CD4-positive, alpha-beta T cell (primary cell): Measurements from ENCODE around the gene NUMBL. TPM values are rescaled to one million over a fixed set of nuclear protein-coding genes. Genes with fewer than 3 reads are reported as not detected.
"Not testable (repeated sequence)": the region's sequence is repeated elsewhere in the genome, so short reads cannot be mapped to it uniquely, and the experiment has no call there.

Experiments used
- ATAC-seq: fragments of 200-7000 bp; cut with Tn5 transposase; one replicate; pipeline ENCODE4 v1.10.0; 2022; ENCODE audit warnings: mild to moderate bottlenecking; ENCODE audit not compliant: poor library complexity
- CTCF ChIA-PET: fragments of 350-600 bp; sonication (Branson Sonifier 250); formaldehyde crosslinking; loops from one replicate; lab custom pipeline; 2021; ENCODE audit warnings: antibody characterized with exemption, inconsistent platforms; lab: Charles Lee
- POLR2A ChIA-PET: fragments of 350-600 bp; sonication (Branson Sonifier 250); formaldehyde crosslinking; loops from one replicate; lab custom pipeline; 2021; ENCODE audit warnings: antibody characterized with exemption, inconsistent platforms; lab: Charles Lee
- DNase-seq, 14 experiments: peaks; one replicate each; pipeline ENCODE4 v3.0.0-alpha.2; 2013 to 2020; ENCODE audit warnings: mixed read lengths in 2 of 14
- H3K27ac ChIP-seq, 2 donors: one replicate each; pipeline versions ENCODE4 v1.5.1 to v1.7.0; 2013; ENCODE audit warnings: low read length in 2 of 2, low read depth in 1 of 2, mild to moderate bottlenecking in 1 of 2
- H3K27me3 ChIP-seq, 2 experiments: 1 replicate in 1 of 2; 2 replicates in 1 of 2; pipeline versions ENCODE4 v1.6.1 to v1.7.0; 2013; ENCODE audit warnings: low read length in 2 of 2, control low read depth in 1 of 2, mild to moderate bottlenecking in 1 of 2, moderate library complexity in 1 of 2; ENCODE audit not compliant: insufficient read depth in 2 of 2, control insufficient read depth in 1 of 2
- H3K36me3 ChIP-seq: one replicate; pipeline ENCODE4 v1.6.1; 2013; ENCODE audit warnings: low read length, control low read depth; ENCODE audit not compliant: insufficient read depth
- H3K4me1 ChIP-seq: one replicate; pipeline ENCODE4 v1.6.1; 2013; ENCODE audit warnings: low read length, control low read depth; ENCODE audit not compliant: insufficient read depth
- H3K4me3 ChIP-seq: one replicate; pipeline ENCODE4 v1.5.1; 2013; ENCODE audit warnings: mild to moderate bottlenecking, low read length, moderate library complexity
- H3K9me3 ChIP-seq, 2 experiments: 1 replicate in 1 of 2; 2 replicates in 1 of 2; pipeline versions ENCODE4 v1.6.1 to v1.7.0; 2013; ENCODE audit warnings: low read length in 2 of 2, mild to moderate bottlenecking in 2 of 2, control low read depth in 1 of 2, moderate library complexity in 1 of 2; ENCODE audit not compliant: control insufficient read depth in 1 of 2, insufficient read depth in 1 of 2
- H3K27ac Mint-ChIP-seq: one replicate; pipeline ENCODE4 v1.8.0; 2020; ENCODE audit warnings: mixed read lengths
- H3K27me3 Mint-ChIP-seq: one replicate; pipeline ENCODE4 v1.8.0; 2021; ENCODE audit warnings: mixed read lengths
- H3K36me3 Mint-ChIP-seq: one replicate; pipeline ENCODE4 v1.8.0; 2021; ENCODE audit warnings: low read depth, mixed read lengths
- H3K4me1 Mint-ChIP-seq: one replicate; pipeline ENCODE4 v1.8.0; 2021; ENCODE audit warnings: low read depth, mixed read lengths
- H3K4me3 Mint-ChIP-seq: one replicate; pipeline ENCODE4 v1.8.0; 2020; ENCODE audit warnings: mild to moderate bottlenecking, mixed read lengths
- H3K9me3 Mint-ChIP-seq: one replicate; pipeline ENCODE4 v1.8.0; 2020; ENCODE audit warnings: mixed read lengths
- intact Hi-C, 2 experiments: fragments of 100-400 bp; cut with DNase I in 1 of 2; cut with micrococcal nuclease in 1 of 2; formaldehyde crosslinking; loops; one replicate each; pipeline versions ENCODE4 v1.15.1 to v1.9.0; 2023 to 2025; cut with DNase I, micrococcal nuclease
- total RNA-seq, 174 experiments: library from RNA in 2 of 174; stranded (reverse) in 2 of 174; gene quantifications; one replicate each; pipeline ENCODE4 v1.2.3 and lab custom pipeline; 2021 to 2026
- TF ChIP-seq, protein P1 (sequence below): fragments of 200-600 bp; IDR thresholded peaks from one replicate; pipeline ENCODE4 v1.8.0; 2022; ENCODE audit warnings: antibody characterized with exemption, mild to moderate bottlenecking

The NUMBL gene
- total RNA-seq, 2 experiments from 2014 or later: 5.2 to 5.4 TPM

- H3K27me3 ChIP-seq: no peaks in the 10 kb centered on the region
- no peak overlapping the region for H3K27ac ChIP-seq
- no peaks in the 10 kb centered on the region for H3K4me1 ChIP-seq
- intact Hi-C loops: no loop called here
- DNase-seq: no peak
- Mint-ChIP-seq H3K4me1 (no peaks in the 10 kb centered on the region), H3K4me3 (no peak overlapping the region), H3K9me3 (no peaks in the 10 kb centered on the region), H3K36me3 (peaks cover 58% of the 10 kb centered on the region), H3K27me3 (no peaks in the 10 kb centered on the region), H3K27ac (no peak overlapping the region)
- peaks cover 55% of the 10 kb centered on the region for H3K36me3 ChIP-seq
- H3K9me3 ChIP-seq: no peaks in the 10 kb centered on the region
- TF ChIP-seq, protein P1, sequence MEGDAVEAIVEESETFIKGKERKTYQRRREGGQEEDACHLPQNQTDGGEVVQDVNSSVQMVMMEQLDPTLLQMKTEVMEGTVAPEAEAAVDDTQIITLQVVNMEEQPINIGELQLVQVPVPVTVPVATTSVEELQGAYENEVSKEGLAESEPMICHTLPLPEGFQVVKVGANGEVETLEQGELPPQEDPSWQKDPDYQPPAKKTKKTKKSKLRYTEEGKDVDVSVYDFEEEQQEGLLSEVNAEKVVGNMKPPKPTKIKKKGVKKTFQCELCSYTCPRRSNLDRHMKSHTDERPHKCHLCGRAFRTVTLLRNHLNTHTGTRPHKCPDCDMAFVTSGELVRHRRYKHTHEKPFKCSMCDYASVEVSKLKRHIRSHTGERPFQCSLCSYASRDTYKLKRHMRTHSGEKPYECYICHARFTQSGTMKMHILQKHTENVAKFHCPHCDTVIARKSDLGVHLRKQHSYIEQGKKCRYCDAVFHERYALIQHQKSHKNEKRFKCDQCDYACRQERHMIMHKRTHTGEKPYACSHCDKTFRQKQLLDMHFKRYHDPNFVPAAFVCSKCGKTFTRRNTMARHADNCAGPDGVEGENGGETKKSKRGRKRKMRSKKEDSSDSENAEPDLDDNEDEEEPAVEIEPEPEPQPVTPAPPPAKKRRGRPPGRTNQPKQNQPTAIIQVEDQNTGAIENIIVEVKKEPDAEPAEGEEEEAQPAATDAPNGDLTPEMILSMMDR: no peak
- ChIA-PET CTCF (no interaction called here), POLR2A (no interaction called here)
- H3K4me3 ChIP-seq: no peak overlapping the region
- ATAC-seq: no peak
These were observed 46.2 kb upstream of the NUMBL start for GRCh38 chr19:40736661-40737060.

DNA sequence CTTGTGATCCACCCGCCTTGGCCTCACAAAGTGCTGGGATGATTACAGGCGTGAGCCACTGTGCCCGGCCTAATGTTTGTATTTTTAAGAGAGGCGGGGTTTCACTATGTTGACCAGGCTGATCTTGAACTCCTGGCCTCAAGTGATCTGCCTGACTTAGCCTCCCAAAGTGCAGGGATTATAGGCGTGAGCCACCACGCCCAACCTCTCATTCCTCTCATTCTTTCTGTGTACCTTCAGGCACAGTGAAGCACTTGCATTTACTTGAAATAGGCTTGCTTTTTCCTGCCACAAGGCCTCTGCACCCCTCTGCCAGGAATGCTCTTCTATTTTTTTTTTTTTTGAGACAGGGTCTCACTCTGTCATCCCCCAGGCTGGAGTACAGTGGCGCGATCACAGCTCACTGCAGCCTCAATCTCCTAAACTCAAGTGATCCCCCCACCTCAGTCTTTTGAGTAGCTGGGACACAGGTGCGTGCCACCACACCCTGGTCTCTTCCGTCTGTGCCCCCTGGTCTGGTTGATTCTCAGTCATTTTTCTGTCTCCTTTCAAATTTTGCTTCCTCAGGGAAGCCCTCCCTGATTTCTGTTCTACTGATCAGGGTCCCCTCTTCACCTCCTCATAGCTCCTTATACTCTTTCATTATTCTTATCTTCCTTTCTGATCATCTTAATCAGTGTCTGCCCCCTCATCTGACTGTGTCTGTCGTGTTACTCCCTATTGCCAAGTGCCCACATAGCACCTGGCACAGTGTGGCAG lies 44.7 kb upstream of the NUMBL start:
- no peaks in the 10 kb centered on the region for H3K4me1 Mint-ChIP-seq
- no peaks in the 10 kb centered on the region for H3K9me3 ChIP-seq
- H3K9me3 Mint-ChIP-seq: no peaks in the 10 kb centered on the region
- peaks cover 72% of the 10 kb centered on the region for H3K36me3 Mint-ChIP-seq
- no peaks in the 10 kb centered on the region for H3K27me3 Mint-ChIP-seq
- H3K36me3 ChIP-seq: peaks cover 65% of the 10 kb centered on the region
- no peak overlapping the region for H3K4me3 Mint-ChIP-seq
- no peak overlapping the region for H3K27ac Mint-ChIP-seq
- CTCF ChIA-PET: no interaction called here
- no peaks in the 10 kb centered on the region for H3K27me3 ChIP-seq
- no peak overlapping the region for H3K4me3 ChIP-seq
- H3K27ac ChIP-seq: no peak overlapping the region
- ATAC-seq (no peak), DNase-seq (no peak)
- TF ChIP-seq, protein P1: no peak
- H3K4me1 ChIP-seq: no peaks in the 10 kb centered on the region
- intact Hi-C loops: no loop called here
- POLR2A ChIA-PET: no interaction called here

DNA sequence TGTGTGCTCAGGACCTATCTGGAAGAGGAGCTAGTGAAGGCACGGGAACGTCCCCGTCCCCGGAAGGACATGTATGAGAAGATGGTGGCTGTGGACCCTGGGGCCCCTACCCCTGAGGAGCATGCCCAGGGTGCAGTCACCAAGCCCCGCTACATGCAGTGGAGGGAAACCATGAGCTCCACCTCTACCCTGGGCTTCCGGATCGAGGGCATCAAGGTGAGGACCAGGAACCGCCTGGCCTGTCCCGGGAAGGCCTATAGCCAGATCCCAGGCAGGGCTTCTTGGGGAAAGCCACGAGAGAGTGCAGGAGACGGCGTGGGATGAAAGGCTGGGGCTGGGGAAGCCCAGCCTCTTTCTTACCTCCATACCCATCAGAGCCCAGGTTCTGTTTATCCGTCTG lies 42.7 kb upstream of the NUMBL start:
- H3K36me3 Mint-ChIP-seq: peaks cover 74% of the 10 kb centered on the region
- no peaks in the 10 kb centered on the region for H3K9me3 Mint-ChIP-seq
- no peak overlapping the region for H3K4me3 ChIP-seq
- ChIA-PET POLR2A (no interaction called here), CTCF (no interaction called here)
- no peaks in the 10 kb centered on the region for H3K4me1 Mint-ChIP-seq
- H3K27me3 Mint-ChIP-seq: no peaks in the 10 kb centered on the region
- H3K27me3 ChIP-seq: no peaks in the 10 kb centered on the region
- TF ChIP-seq, protein P1: no peak
- intact Hi-C loops: no loop called here
- no peak overlapping the region for H3K27ac ChIP-seq
- H3K27ac Mint-ChIP-seq: no peak overlapping the region
- H3K4me1 ChIP-seq: no peaks in the 10 kb centered on the region
- DNase-seq (no peak), ATAC-seq (no peak)
- no peaks in the 10 kb centered on the region for H3K9me3 ChIP-seq
- no peak overlapping the region for H3K4me3 Mint-ChIP-seq
- peaks cover 66% of the 10 kb centered on the region for H3K36me3 ChIP-seq

GRCh38 chr19:40732304-40732703 lies 41.9 kb upstream of the NUMBL start:
- intact Hi-C loops, ATAC-seq, H3K4me1 ChIP-seq, DNase-seq, H3K27ac ChIP-seq, H3K27me3 Mint-ChIP-seq, H3K9me3 Mint-ChIP-seq, H3K27ac Mint-ChIP-seq, H3K27me3 ChIP-seq, H3K4me3 Mint-ChIP-seq, H3K4me1 Mint-ChIP-seq, H3K9me3 ChIP-seq, H3K4me3 ChIP-seq, POLR2A ChIA-PET: not testable (repeated sequence)
- peaks cover 70% of the 10 kb centered on the region for H3K36me3 ChIP-seq
- CTCF ChIA-PET: interaction anchor here (0.7 kb wide), 2 partner anchors 15 to 656 kb away, joined by 3 to 4 read pairs; no protein-coding TSS in a partner anchor
- peaks cover 78% of the 10 kb centered on the region for H3K36me3 Mint-ChIP-seq

DNA sequence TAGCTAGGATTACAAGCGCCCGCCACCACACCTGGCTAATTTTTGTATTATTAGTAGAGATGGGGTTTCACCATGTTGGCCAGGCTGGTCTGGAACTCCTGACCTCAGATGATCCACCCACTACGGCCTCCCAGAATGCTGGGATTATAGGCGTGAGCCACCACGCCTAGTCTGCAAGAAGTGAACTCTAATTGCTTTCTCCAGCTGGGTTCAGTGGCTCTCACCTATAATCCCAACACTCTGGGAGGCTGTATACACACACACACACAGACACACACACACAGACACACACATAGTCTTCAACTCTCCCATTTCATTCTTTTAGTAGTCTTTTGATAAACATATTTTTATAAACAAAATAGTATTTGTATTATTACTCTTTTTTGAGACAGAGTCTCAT lies 39.6 kb upstream of the NUMBL start:
- peaks cover 83% of the 10 kb centered on the region for H3K36me3 Mint-ChIP-seq
- H3K27ac ChIP-seq, H3K4me1 ChIP-seq, H3K9me3 Mint-ChIP-seq, H3K27me3 Mint-ChIP-seq, POLR2A ChIA-PET, ATAC-seq, H3K4me1 Mint-ChIP-seq, H3K4me3 ChIP-seq, DNase-seq, CTCF ChIA-PET, H3K9me3 ChIP-seq, H3K4me3 Mint-ChIP-seq, intact Hi-C loops, H3K27me3 ChIP-seq, H3K27ac Mint-ChIP-seq: not testable (repeated sequence)
- peaks cover 67% of the 10 kb centered on the region for H3K36me3 ChIP-seq
